ENCODE results near the gene LENEP. TPM values are rescaled to one million over a fixed set of nuclear protein-coding genes. Genes with fewer than 3 reads are reported as not detected.
A peak's percentile ranks its signal among the peaks of the same experiment; 100 is the strongest.

Gene LENEP
- total and polyA plus RNA-seq, 2 of the 8 experiments (the other 6 are each of a cell fraction or from before 2014, with no cell fraction given), result 1.3 TPM; not detected in 1

GRCh38 chr1:154998201-154998780, 4.9 kb downstream of the LENEP start:
- Histone ChIP-seq H3K4me2 (ENCODE audit: insufficient read depth in 1 of 2, low read depth in 2 of 2, low read length in 2 of 2) (peak overlapping the region in 1 of 2 experiments; percentile 79; a peak in 1 of 4 replicates), H3K27me3 (replicated peaks in 1 of 4; ENCODE audit: control insufficient read depth in 3 of 4, extremely low read depth in 1 of 4, insufficient read depth in 3 of 4, low read length in 3 of 4) (no peaks in the 10 kb centered on the region), H3K4me3 (ENCODE audit: extremely low read depth in 1 of 4, insufficient read depth in 2 of 4, low read depth in 3 of 4, low read length in 4 of 4) (peak overlapping the region in 1 of 4 experiments; percentile 68; a peak in 1 of 8 replicates), H2BK20ac (ENCODE audit: low read length) (no peak overlapping the region), H4K91ac (replicated peaks; ENCODE audit: insufficient read length, low read length) (no peak overlapping the region), H3K36me3 (ENCODE audit: control insufficient read depth in 2 of 4, insufficient read depth in 4 of 4, low read length in 3 of 4) (no peaks in the 10 kb centered on the region), H4K8ac (ENCODE audit: extremely low read depth, insufficient read depth, low read length) (no peak overlapping the region), H3K79me2 (ENCODE audit: control insufficient read depth in 1 of 2, insufficient read depth in 2 of 2, low read length in 2 of 2) (peaks cover 0 to 6% of the 10 kb centered on the region in 2 experiments; a peak in 2 of 4 replicates), H2AK5ac (ENCODE audit: low read depth, low read length) (no peak overlapping the region), H3K9ac (replicated peaks in 1 of 4; ENCODE audit: extremely low read depth in 1 of 4, low read depth in 3 of 4, low read length in 3 of 4) (no peak overlapping the region), H3K23ac (ENCODE audit: insufficient read length) (no peak overlapping the region), H4K20me1 (replicated peaks in 1 of 2; ENCODE audit: control insufficient read depth in 1 of 2, insufficient read depth in 2 of 2, low read length in 2 of 2) (no peaks in the 10 kb centered on the region), H3K4me1 (replicated peaks in 1 of 4; ENCODE audit: control insufficient read depth in 3 of 4, insufficient read depth in 4 of 4, low read length in 3 of 4) (peaks cover 0 to 6% (median under 1%) of the 10 kb centered on the region in 4 experiments; a peak in 3 of 7 replicates), H3K18ac (ENCODE audit: extremely low read depth, low read length) (no peak overlapping the region), H3K4ac (replicated peaks; ENCODE audit: insufficient read length, low read depth, low read length) (no peak overlapping the region), H3K27ac (ENCODE audit: low read depth, low read length) (no peak overlapping the region), H2BK120ac (replicated peaks; ENCODE audit: low read depth, low read length) (no peak overlapping the region), H2BK5ac (ENCODE audit: low read depth, low read length) (no peak overlapping the region), H3K79me1 (ENCODE audit: low read depth, low read length) (no peaks in the 10 kb centered on the region), H2BK12ac (ENCODE audit: low read depth, low read length) (peak overlapping the region; percentile 84; the same call in 1 of the 2 replicates), H2AFZ (ENCODE audit: low read length) (no peak overlapping the region), H4K5ac (ENCODE audit: insufficient read length, low read depth, low read length) (no peak overlapping the region), H3K56ac (replicated peaks; ENCODE audit: insufficient read length, low read depth, low read length) (no peak overlapping the region), H2BK15ac (ENCODE audit: low read length) (no peak overlapping the region), H3K23me2 (ENCODE audit: low read depth, low read length) (peaks cover 15% of the 10 kb centered on the region; the same call in 1 of the 2 replicates), H3K14ac (ENCODE audit: insufficient read length) (no peak overlapping the region), H3K9me3 (ENCODE audit: insufficient read depth in 2 of 2, low read depth in 1 of 2, low read length in 1 of 2) (no peaks in the 10 kb centered on the region)
- WGBS, 2 experiments (ENCODE audit: extremely low coverage in 1 of 2, insufficient coverage in 1 of 2, insufficient read length in 1 of 2, insufficient replicate concordance in 2 of 2, low coverage in 1 of 2, low lambda C conversion rate in 2 of 2, missing lambda C conversion rate in 1 of 2), result 92% methylated on average over 12 of the region's 16 CpGs; no CpG with 5 or more reads in 1 of the 2 experiments
- FAIRE-seq, result no peak
- ChIA-PET POLR2A (ENCODE audit: partially characterized antibody) (interaction anchor here (0.7 to 42.8 kb wide), 4 partner anchors 9 to 204 kb away, joined by 3 to 702 read pairs (median 334); partner anchors contain the start of genes CKS1B, FLAD1, PBXIP1 and PYGO2), CTCF (ENCODE audit: partially characterized antibody) (interaction anchor here (0.7 to 14.0 kb wide), 15 partner anchors 16 to 113 kb away, joined by 3 to 334 read pairs (median 10); partner anchors contain the start of genes ADAM15, CKS1B, EFNA4 and FLAD1)
- peak; percentile 19 to 37; a peak in 3 of 4 replicates for TF ChIP-seq RAD21 (IDR thresholded peaks at IDR 0.05 in 1 of 2, conservative IDR thresholded peaks at IDR 0.05 in 1 of 2; ENCODE audit: low read depth in 2 of 2, low read length in 2 of 2)
- TF ChIP-seq ZNF274 (IDR thresholded peaks at IDR 0.05; ENCODE audit: borderline replicate concordance, extremely low read depth, low read length), result no peak
- TF ChIP-seq SAP30 (IDR thresholded peaks at IDR 0.05; ENCODE audit: insufficient read depth, insufficient replicate concordance, low read length), result no peak
- TF ChIP-seq, protein P1, sequence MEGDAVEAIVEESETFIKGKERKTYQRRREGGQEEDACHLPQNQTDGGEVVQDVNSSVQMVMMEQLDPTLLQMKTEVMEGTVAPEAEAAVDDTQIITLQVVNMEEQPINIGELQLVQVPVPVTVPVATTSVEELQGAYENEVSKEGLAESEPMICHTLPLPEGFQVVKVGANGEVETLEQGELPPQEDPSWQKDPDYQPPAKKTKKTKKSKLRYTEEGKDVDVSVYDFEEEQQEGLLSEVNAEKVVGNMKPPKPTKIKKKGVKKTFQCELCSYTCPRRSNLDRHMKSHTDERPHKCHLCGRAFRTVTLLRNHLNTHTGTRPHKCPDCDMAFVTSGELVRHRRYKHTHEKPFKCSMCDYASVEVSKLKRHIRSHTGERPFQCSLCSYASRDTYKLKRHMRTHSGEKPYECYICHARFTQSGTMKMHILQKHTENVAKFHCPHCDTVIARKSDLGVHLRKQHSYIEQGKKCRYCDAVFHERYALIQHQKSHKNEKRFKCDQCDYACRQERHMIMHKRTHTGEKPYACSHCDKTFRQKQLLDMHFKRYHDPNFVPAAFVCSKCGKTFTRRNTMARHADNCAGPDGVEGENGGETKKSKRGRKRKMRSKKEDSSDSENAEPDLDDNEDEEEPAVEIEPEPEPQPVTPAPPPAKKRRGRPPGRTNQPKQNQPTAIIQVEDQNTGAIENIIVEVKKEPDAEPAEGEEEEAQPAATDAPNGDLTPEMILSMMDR (IDR thresholded peaks at IDR 0.05; ENCODE audit: control extremely low read depth in 1 of 3, insufficient read depth in 1 of 3, low read depth in 1 of 3, low read length in 3 of 3), result peak in 2 of 3 experiments; percentile 32 to 44; a peak in 3 of 4 replicates
- no peak for DNase-seq (ENCODE audit: low read depth in 1 of 2, low spot score in 2 of 2)
